Measurements from ENCODE around the gene OTULIN.

- no peak for TF ChIP-seq POLR2A (IDR thresholded peaks at IDR 0.05; ENCODE audit: control extremely low read depth in 1 of 2, low read depth in 2 of 2, low read length in 2 of 2)
- TF ChIP-seq POLR2AphosphoS5 (IDR thresholded peaks at IDR 0.05; ENCODE audit: low read depth, low read length): no peak
- no peak for TF ChIP-seq RFX5 (IDR thresholded peaks at IDR 0.05; ENCODE audit: borderline replicate concordance, low read depth, low read length)
- TF ChIP-seq CHD1 (IDR thresholded peaks at IDR 0.05; ENCODE audit: low read depth, low read length): no peak
- no peak for TF ChIP-seq EP300 (IDR thresholded peaks at IDR 0.05; ENCODE audit: borderline replicate concordance in 1 of 2, low read depth in 2 of 2, low read length in 2 of 2)
- no peak for TF ChIP-seq CTCF (IDR thresholded peaks at IDR 0.05; ENCODE audit: control extremely low read depth in 1 of 3, insufficient read depth in 1 of 3, low read depth in 1 of 3, low read length in 3 of 3)
- no peak for TF ChIP-seq RAD21 (IDR thresholded peaks at IDR 0.05 in 1 of 2, conservative IDR thresholded peaks at IDR 0.05 in 1 of 2; ENCODE audit: low read depth in 2 of 2, low read length in 2 of 2)
- TF ChIP-seq TAF1 (IDR thresholded peaks at IDR 0.05; ENCODE audit: low read depth, low read length): no peak
- TF ChIP-seq CREB1 (IDR thresholded peaks at IDR 0.05): no peak
- no peak for TF ChIP-seq RBBP5 (IDR thresholded peaks at IDR 0.05; ENCODE audit: borderline replicate concordance, low read depth, low read length)
- TF ChIP-seq RXRA (IDR thresholded peaks at IDR 0.05; ENCODE audit: insufficient read depth, low read depth, low read length): no peak
These were observed 68.5 kb downstream of the OTULIN start for GRCh38 chr5:14732991-14733390.
